HG03378 (cell line): ENCODE measurements around the gene GNA12.

Experiments used
- ATAC-seq: cut with Tn5 transposase; IDR thresholded peaks from one replicate; pipeline ENCODE4 v1.9.1; 2021; ENCODE audit warnings: mild to moderate bottlenecking, moderate library complexity; ENCODE audit not compliant: unreplicated experiment

The GNA12 gene, protein sequence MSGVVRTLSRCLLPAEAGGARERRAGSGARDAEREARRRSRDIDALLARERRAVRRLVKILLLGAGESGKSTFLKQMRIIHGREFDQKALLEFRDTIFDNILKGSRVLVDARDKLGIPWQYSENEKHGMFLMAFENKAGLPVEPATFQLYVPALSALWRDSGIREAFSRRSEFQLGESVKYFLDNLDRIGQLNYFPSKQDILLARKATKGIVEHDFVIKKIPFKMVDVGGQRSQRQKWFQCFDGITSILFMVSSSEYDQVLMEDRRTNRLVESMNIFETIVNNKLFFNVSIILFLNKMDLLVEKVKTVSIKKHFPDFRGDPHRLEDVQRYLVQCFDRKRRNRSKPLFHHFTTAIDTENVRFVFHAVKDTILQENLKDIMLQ

DNA sequence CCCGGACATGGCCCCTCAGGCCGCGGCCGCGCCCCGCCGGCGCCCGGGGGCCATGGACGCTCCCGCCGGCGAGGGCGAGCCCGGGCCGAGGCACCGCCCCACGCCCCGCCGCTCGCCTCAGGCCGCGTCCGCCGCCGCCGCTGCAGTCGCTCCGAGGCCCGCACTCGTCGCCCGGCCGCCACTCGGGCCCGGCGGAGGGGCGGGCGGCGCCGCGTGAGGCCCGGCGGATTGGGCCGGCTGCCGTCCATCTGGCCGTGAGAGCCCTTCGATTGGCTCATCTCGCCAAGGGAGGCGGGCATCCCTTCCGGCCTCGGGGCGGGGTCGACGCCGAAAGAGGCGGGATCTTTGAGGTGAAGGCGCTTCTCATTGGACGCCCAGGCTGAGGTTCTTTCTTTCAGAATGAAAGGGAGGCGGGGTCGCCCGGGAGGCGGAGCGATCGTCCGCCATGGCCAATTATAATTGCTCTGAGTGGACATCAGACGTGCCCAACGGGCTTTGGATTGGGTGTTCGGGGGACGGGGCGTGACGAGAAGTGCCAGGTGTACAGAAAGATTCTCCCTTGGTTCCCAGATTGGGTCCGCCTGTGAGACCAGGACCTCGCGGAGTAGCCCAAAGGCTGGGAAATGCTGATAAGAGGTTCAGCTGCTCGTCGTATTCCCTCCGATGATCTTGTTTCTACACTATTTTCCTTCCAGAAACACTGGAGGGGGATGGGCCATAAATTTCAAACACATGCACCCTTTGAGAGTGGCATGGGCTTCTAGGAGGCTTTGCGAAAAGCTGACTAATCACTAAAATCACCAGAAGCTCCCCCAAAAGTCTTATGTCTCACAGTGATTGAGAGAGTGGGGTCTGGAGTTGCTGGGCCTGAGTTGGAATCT, at the start of gene GNA12:
Gene GNA12 (minus strand): TSS at position 156 of the 881 bp plus-strand sequence. CDS start 147 bp downstream, at position 9.
- peak; percentile 99 for ATAC-seq

DNA sequence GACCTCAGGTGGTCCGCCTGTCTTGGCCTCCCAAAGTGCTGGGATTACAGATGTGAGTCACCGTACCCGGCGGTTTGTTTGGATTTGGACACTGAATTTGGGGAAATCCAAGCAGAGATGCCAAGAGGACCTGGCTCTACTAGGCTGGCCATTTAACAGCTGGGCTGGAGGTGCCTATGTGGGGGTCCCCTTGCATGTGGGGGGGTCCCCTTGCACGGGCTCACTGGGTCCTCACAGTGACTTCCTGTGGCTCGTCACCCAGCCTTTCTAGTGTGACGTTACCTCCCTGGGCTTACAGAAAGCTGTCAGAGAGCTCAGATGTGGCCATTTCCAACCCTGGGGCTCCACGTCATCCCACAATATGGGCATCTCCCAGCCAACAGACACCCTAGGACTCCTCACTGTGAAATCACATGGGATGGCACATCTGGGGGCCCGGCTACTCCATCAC, 49.3 kb upstream of the GNA12 start:
- no peak for ATAC-seq

DNA sequence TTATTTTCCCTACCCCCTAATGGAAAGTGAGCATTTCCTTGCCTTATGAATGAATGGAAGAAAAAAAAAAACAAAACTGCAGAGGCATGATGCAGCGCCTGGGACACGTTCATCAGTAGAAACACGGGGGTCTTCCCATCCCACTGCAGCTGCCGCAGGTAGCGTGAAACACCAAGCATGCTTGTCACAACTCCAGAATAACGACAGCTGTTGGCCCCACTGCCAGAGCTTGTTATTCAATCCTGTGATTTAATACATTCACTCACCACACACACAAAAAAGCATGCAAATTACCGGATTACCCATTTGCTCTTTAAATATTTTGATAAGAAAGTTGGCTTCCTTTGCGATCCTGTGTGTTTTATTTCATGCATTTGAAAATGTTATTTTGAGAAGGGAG, 48.4 kb upstream of the GNA12 start:
- ATAC-seq = no peak

DNA sequence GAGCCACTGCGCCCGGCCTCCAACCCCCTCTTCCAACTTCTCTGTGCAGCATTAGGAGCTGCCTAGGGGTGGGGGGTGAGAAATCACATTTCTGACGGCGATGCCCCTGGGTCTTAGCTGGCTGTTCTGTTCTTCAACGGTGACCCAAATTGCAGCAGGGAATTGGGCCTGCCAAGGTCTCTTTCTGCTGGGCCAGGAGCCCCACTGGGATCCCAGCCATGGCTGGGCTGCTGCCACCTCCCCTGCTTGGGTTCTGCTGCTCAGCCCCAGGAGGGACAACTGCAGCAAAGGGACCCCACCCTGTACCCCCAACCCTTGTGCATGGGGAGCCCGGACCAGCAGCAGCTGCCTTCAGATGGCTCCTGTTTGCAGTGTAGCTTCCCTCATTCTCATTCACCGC, 43.7 kb upstream of the GNA12 start:
- no peak for ATAC-seq

DNA sequence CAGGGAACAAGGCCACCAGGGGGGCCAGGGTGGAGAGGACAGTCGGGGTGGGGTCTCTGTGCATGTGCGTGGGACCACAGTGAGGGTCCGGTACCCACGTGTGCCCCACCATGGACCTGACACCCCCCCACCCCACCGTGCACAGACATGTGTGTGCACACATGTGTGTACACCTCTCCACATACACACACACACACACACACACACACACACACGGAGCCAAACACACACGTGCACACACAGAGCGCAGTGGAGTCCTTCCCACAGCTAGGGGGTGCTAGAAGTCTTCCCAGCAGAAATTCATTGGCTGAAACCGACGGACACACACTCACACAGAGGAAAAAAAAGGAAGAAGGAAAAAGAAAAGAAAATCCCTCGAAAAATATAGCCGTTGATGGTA, 42.8 kb upstream of the GNA12 start:
- no peak for ATAC-seq

DNA sequence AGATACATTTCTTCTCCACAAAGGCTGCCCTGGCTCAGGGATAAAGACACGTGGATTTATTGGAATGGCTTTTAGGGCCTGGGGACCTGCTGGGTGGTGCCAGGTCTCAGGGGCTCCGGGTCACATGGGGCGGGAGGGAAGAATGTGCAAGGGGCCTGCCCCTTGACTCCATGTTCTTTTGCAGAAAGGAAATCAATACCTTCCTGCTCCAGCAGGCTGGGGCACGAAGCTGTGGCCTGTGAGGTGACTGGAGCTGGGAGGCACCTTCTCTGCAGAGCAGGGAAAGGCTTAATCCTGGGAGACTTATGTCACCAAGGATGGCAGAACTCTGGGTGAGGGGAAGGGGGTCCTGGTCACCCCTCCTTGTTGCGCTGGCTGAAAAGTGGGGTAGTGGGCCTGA, 42.3 kb upstream of the GNA12 start:
- ATAC-seq = no peak

DNA sequence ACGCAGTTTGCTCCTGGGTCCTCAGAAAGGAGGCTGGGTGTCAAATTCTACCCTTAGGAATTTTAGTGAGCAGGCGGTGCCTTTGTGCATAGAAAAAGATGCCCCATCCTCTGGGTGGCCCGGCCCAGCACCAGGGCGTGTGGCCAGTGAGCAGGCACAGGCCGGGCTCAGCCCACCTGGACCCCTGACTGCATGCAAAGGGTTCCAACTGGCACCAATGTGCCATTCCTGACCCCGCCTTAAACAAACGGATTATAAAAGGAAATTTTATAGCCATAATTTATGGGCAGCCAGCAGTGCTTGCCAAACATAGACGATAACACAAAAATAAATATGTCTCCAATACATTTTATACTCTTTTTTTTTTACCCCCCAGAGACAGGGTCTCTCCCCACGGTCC, 40.1 kb upstream of the GNA12 start:
- ATAC-seq = no peak

DNA sequence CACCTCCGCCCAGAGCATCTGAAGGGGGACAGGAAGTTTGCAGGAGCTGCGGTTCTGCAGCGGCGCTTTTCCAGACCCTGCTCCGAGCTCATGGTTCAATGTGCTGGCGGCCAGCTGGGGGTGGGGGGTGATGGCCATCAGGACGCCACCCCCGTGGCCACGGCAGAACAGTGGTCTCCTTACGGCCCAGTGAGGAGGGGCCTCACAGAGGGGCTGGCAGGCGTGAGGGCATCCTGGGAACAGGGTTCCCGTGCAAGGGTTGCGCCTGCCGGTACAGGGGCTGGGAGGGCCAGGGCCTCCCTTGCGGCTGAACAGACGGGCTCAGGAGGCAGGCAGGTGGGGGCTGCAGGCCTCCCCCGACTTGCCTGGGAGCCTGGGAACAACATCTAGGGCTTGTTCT, 39.0 kb upstream of the GNA12 start:
- no peak for ATAC-seq

DNA sequence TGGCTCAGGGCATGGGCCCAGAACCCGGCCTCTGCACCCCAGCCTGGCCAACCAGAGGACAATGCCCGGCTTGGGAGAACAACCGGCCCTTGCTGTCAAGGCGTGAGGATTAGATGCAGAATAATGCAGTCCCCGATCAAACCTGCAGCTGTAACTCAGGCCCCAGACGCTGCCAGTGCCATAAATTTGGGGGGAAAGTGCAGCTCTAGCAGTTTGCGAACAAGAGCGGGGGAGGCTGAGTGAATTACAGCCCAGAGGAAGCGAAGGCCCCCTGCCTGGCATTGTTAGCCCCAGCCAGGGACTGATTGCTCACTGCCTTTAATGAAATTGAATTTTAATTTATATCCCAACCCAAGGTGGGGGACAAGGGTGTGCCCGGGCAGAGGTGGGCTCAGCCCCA, 38.0 kb upstream of the GNA12 start:
- ATAC-seq = no peak

DNA sequence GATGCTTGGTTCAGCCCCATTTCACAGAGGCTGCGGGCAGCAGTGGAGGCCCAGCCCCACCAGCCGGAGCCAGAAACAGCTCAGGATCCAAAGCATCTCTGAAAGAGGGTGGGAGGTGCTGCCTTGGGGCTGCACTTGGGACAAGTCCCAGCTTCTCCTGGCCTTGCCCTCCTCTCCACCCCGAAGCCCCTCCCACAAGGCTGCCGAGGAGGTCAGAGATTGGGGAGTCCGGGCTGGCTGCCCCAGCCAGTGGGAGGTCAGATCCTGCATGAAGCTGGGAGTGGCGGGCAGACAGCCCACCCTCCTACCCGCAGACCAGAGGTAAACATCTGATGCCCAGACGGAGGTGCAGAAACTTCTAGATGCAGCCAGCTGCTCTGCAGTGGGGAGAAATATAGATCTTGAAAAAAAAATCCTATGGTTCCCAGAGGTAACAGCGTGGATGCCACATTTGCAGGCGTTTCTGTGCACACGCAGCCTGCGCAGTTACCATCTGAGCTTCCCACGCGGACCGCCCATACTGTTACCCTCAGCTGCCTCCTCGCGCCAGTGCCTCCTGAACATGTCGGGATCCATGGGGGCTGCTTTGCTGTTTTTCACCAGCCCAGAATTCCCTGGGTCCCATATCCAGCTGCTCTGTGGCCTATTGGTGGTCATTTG, 36.9 kb upstream of the GNA12 start:
- ATAC-seq = no peak

DNA sequence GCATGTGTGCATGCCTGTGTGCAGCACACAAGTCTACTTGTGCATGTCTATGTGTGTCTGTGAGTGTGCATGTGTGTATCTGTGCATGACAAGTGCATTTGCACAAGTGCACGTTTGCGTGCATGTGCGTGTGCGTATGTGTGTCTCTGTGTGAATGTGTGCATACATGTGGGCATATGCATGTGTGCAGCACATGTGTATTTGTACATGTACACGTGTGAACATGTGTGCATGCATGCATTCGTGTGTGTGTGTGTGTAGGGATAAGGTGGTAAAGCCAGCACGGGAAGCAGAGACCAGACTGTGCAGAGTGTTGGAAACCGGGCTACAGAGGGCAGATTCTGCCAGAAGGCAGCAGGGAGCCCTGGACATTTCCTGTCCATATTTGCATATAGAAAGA, 35.9 kb upstream of the GNA12 start:
- no peak for ATAC-seq

DNA sequence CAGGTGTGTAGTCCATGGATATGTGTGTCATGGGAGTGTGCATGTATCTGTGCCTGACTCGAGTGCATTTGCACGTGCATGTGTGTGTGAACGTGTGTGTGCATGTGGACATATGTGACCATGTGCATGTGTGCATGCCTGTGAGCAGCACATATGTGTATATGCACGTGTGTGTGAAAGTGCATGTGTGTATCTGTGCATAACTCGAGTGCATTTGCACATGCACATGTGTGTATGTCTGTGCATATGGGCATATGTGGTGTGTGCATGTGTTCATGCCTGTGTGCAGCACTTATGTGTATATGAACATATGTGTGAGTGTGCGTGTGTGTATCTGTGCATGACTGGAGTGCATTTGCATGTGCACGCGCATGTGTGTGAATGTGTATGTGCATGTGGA, 35.2 kb upstream of the GNA12 start:
- ATAC-seq = no peak

DNA sequence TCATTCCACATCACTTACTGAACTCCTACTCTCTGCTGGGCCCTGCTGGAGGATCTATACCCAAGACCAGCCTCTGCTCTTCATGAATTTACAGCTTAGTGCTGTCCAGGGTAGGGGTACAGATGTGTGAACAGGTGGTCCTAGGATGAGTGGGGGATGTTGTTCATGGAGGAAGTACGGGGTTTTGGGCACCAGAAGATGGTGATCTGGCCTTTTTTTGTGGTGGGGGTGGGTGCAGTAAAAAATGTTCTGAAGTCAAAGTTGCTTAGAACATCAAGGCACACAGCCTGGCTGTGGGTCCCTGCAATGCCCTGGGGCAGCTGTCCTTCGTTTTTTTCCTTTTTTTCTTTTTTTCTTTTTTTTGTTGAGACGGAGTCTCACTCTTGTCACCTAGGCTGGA, 34.2 kb upstream of the GNA12 start:
- ATAC-seq = no peak

DNA sequence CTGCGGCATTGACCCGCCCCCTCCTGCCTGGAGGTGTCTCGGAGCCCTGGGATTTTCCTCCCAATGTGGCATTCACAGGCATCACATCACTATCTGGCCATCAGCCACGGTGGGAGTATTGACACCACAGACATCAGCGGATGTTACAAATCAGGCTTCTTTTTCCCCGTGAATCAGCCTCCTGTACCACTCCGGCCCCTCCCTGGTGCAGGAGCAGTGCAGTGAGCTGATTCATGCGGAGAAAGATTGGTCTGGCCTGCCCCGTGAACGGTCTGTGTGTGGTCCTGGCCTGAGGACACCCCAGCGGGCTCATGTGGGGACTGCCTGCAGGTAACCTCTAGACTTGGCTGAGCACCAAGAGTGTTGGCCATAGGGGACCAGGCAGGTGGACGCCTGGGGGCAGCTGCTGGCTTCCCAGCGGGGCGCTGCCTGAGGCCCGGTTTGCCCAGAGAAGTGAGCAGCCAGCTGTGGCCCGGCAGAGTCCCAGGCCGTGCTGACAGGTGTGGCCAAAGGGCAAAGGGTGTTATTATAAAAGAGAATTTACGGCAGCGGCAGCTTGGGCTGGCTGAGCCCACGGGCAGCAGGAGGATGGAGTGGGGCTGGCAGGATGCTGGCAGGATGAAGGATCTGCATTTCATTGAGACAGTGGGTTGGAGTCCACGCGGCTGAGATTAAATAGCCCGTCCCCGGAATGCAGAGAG, 32.1 kb upstream of the GNA12 start:
- no peak for ATAC-seq

DNA sequence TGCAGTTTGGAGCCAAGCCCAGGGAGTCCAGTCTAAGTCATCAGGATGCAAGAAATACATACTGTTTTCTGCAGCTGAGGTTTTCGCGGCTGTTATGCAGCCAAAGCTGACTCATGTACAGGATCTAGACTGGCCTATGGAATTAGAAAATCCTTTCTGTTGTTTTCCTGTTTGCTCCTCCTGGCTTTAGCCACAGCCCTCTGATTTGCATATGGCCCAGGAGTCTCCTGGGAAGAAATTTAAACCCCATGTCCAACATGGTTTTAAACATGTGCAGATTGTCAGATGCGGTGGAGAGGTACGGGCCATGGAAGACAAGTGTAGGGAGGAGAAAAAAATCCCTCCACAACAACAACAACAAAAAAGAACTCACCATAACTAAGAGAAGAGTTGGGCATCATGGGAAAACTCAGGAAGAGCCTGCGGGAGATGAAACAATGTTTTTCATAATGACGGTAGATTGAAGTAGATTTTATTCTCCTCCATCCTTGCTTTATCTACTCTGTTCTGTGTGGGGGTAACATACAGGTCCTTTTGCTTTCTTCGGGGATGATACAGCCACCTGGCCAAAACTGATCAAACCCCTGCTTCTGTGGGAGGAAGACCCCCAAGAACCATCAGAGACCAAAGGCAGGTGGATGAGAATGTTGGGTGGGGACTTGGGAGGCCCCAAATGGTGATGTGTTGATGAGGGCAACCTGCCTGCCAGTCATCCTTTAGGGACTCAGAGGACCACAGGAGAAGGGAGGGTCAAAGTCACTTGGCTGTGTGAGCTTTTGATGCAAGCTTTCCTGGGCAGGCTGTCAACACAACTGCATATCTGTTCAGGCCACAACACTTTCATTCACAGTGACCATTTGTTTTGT, 29.8 kb upstream of the GNA12 start:
- no peak for ATAC-seq

DNA sequence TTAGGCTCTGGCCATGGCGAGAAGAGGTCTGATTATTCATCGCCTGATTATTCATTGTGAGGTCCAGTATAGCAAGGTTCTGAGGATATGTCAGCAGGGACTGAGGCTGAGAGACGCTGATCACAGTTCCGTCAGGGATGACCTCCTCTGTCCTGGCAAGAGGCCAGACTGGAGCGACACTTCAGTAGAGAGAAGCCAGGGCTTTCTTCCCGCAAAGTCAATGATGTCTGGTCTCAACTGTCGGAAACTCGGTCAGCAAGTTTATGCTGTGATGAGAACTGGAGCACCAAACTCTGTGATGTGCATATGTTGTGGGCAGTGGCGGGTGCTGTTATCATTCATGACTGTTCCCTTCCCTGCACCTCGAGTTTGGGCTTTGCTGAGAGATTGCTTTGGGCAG, 29.0 kb upstream of the GNA12 start:
- ATAC-seq = no peak

DNA sequence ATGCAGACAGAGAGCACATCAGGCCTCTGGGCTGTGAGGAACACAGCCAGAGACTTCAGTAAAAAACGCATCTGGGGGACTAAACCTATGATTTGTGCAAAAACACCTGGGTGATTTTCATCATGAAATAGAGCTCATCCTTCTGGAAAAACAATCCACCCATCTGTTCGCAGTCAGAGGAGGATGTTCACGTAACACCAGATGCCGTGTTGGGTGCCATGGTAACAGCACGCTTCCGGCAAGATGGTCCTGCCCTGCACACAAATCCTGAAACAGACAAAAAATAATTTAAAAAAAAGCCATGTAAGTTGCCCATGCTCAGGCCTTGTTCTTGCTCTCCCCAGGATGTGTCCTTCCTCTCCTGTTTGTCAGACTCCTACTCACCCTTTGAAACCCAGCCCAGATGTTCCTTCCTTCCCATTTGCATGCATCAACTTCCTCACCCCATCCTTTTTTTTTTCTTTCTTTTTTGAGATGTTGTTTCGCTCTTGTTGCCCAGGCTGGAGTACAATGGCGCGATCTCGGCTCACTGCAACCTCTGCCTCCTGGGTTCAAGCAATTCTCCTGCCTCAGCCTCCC, 28.3 kb upstream of the GNA12 start:
- ATAC-seq = no peak

DNA sequence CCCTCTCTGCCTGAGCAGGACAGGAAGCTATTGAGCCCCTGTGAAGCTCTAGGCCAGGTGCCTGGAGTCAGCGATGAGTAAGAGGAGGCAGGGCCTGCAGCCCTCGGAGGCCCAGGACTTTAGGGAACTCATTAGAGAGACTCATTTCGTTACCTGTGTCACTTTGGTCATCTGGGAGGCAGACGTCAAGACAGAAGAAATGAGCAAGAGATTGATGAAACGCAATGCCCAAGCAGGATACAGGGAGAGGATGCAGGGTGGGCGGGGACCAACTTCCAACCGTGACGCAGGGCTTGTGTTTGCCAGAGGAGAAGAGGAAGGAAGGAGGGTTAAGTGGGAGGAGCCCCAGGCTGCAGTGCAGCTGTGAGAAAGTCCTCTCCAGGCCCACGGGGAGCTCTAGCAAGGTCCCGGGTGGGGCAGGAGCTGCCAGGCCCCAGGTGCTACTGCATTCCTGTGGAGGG, 26.4 kb upstream of the GNA12 start:
- ATAC-seq = no peak

DNA sequence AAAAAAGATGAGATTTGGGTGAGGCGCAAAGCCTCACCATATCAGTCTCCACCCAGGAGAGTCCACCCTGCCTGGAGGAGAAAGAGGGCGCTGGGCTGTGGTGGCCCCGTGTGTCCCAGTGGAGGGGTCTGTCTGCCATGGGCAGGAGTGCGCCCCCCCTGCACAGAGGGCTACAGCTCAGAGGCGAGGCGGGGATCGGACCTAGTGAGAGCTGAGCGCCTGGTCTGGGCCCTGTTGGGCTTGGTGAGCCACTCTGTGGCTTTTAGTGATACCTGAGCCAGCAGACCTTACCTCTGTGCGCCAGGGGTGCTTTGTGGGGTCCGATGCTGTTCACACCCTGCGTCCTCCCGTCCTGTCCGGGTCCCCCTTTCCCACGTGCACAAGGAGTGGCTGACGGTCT, 25.9 kb upstream of the GNA12 start:
- no peak for ATAC-seq

DNA sequence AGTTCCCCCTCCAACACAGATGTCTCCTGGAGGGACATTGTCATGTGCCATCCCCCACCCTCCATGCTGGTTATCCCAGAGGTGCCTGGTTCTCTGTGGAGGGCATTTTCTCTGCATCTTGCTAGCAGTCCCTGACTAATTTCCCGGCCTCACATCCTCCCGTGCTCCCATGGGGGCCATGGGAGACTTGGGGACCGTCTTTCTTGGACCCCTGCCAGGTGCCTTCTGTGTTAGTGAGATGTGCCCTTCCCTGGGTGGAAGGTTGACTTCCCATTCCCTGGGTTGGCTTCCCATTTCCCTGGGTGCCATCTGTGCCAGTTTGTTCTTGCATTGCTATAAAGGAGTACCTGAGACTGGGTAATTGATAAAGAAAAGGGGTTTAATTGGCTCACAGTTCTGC, 22.5 kb upstream of the GNA12 start:
- ATAC-seq = no peak
